HEK293T (cell line): ENCODE data around the gene DHRS12.

ENCODE experiments used
- ARNT ChIP-seq: fragments of 450-650 bp; IDR thresholded peaks from 2 replicates; pipeline ENCODE4 v1.6.1; 2017; ENCODE audit warnings: mild to moderate bottlenecking
- BHLHE40 ChIP-seq: fragments of 450-650 bp; IDR thresholded peaks from 2 replicates; pipeline ENCODE4 v1.6.1; 2016; ENCODE audit warnings: mild to moderate bottlenecking, moderate library complexity, borderline replicate concordance
- FOXA1 ChIP-seq: fragments of 450-650 bp; IDR thresholded peaks from 2 replicates; pipeline ENCODE4 v1.6.1; 2016; ENCODE audit warnings: mild to moderate bottlenecking
- FOXK2 ChIP-seq: fragments of 450-650 bp; IDR thresholded peaks from 2 replicates; pipeline ENCODE4 v1.6.1; 2016; ENCODE audit warnings: mild to moderate bottlenecking
- FOXM1 ChIP-seq: fragments of 450-650 bp; IDR thresholded peaks from 2 replicates; pipeline ENCODE4 v1.6.1; 2017; ENCODE audit warnings: mild to moderate bottlenecking, borderline replicate concordance
- HDGF ChIP-seq: fragments of 450-650 bp; IDR thresholded peaks from 2 replicates; pipeline ENCODE4 v1.6.1; 2017; ENCODE audit warnings: antibody characterized with exemption, borderline replicate concordance
- SP1 ChIP-seq: fragments of 450-650 bp; IDR thresholded peaks from 2 replicates; pipeline ENCODE4 v1.6.1; 2017
- SUZ12 ChIP-seq: fragments of 450-650 bp; IDR thresholded peaks from 2 replicates; pipeline ENCODE4 v1.6.1; 2016; ENCODE audit warnings: mild to moderate bottlenecking
- TARDBP ChIP-seq: fragments of 450-650 bp; IDR thresholded peaks from 2 replicates; pipeline ENCODE4 v1.6.1; 2016
- ZNF384 ChIP-seq: fragments of 450-650 bp; IDR thresholded peaks from 2 replicates; pipeline ENCODE4 v1.6.1; 2016
- TF ChIP-seq, protein P1 (sequence below): fragments of 450-650 bp; IDR thresholded peaks from 2 replicates; pipeline ENCODE4 v1.6.1; 2016

DNA sequence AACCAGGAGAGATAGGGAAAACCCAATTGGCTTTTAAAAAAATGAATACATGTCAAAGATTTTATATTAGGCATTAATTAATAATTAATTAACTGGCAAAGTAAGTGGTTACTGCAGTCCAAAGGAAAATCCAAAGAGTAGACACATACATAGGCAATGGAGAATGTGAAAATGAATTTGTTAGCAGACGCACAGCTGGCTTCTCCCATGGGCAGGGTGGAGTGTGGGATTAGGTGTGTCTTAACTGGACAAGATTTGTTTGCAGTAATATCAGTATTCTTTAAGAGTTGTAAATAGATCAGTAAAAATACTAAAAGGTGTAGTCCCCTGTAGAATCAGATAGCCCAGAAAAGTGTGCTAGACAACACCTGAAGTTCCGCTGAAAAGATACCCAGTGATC lies 58.7 kb downstream of the DHRS12 start:
- TF ChIP-seq BHLHE40 = no peak
- TF ChIP-seq SP1 = no peak
- TF ChIP-seq, protein P1, sequence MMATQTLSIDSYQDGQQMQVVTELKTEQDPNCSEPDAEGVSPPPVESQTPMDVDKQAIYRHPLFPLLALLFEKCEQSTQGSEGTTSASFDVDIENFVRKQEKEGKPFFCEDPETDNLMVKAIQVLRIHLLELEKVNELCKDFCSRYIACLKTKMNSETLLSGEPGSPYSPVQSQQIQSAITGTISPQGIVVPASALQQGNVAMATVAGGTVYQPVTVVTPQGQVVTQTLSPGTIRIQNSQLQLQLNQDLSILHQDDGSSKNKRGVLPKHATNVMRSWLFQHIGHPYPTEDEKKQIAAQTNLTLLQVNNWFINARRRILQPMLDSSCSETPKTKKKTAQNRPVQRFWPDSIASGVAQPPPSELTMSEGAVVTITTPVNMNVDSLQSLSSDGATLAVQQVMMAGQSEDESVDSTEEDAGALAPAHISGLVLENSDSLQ = no peak
- no peak for TF ChIP-seq SUZ12
- TF ChIP-seq FOXA1 = no peak
- no peak for TF ChIP-seq HDGF
- no peak for TF ChIP-seq TARDBP
- no peak for TF ChIP-seq FOXM1
- no peak for TF ChIP-seq ARNT
- TF ChIP-seq ZNF384 = no peak
- TF ChIP-seq FOXK2 = no peak
